ENCODE data around the gene GGCX. TPM values are rescaled to one million over a fixed set of nuclear protein-coding genes. Genes with fewer than 3 reads are reported as not detected.
A peak's percentile ranks its signal among the peaks of the same experiment; 100 is the strongest.

Gene GGCX
- total and polyA plus RNA-seq, 2 of the 13 experiments (the other 11 are each of a cell fraction or from before 2014, with no cell fraction given) = 72.5 to 103 TPM

- no peak for TF ChIP-seq ARID5B (CRISPR knock-in tag; IDR thresholded peaks at IDR 0.05)
- 0 out of 2 replicates have a peak, but pooled peaks have one; percentile 32 for TF ChIP-seq ZNF33B (CRISPR knock-in tag; IDR thresholded peaks at IDR 0.05)
- TF ChIP-seq SP2 (CRISPR knock-in tag; IDR thresholded peaks at IDR 0.05) = no peak
- no peak for TF ChIP-seq ZNF704 (CRISPR knock-in tag; IDR thresholded peaks at IDR 0.05; ENCODE audit: borderline replicate concordance)
- TF ChIP-seq ZNF556 (CRISPR knock-in tag; IDR thresholded peaks at IDR 0.05; ENCODE audit: borderline replicate concordance) = no peak
- no peak for TF ChIP-seq ZNF17 (CRISPR knock-in tag; IDR thresholded peaks at IDR 0.05)
- peak; percentile 38; the same call in 1 of the 2 replicates for TF ChIP-seq HNRNPL (IDR thresholded peaks at IDR 0.05; ENCODE audit: low read depth, low read length)
- TF ChIP-seq ZNF256 (CRISPR knock-in tag; conservative IDR thresholded peaks at IDR 0.05) = no peak
- TF ChIP-seq MTF1 (CRISPR knock-in tag; IDR thresholded peaks at IDR 0.05) = no peak
- TF ChIP-seq MAX (IDR thresholded peaks at IDR 0.05) = no peak; the same call in 1 of the 2 replicates
- TF ChIP-seq PRDM10 (CRISPR knock-in tag; IDR thresholded peaks at IDR 0.05; ENCODE audit: low read depth) = no peak
- TF ChIP-seq ZNF441 (CRISPR knock-in tag; IDR thresholded peaks at IDR 0.05; ENCODE audit: borderline replicate concordance) = no peak
- TF ChIP-seq ZHX1 (CRISPR knock-in tag; IDR thresholded peaks at IDR 0.05; ENCODE audit: low read depth) = no peak
- no peak for TF ChIP-seq ZNF263 (CRISPR knock-in tag; IDR thresholded peaks at IDR 0.05)
- no peak for TF ChIP-seq TOPORS (CRISPR knock-in tag; IDR thresholded peaks at IDR 0.05)
- no peak for TF ChIP-seq ZNF740 (CRISPR knock-in tag; IDR thresholded peaks at IDR 0.05)
- no peak for TF ChIP-seq ZSCAN9 (CRISPR knock-in tag; IDR thresholded peaks at IDR 0.05; ENCODE audit: borderline replicate concordance)
Measured at GRCh38 chr2:85599468-85600234, 38.4 kb upstream of the GGCX start (continued).

Data from HepG2 (cell line).